Measurements from ENCODE around the gene CTBP1.

Gene CTBP1

DNA sequence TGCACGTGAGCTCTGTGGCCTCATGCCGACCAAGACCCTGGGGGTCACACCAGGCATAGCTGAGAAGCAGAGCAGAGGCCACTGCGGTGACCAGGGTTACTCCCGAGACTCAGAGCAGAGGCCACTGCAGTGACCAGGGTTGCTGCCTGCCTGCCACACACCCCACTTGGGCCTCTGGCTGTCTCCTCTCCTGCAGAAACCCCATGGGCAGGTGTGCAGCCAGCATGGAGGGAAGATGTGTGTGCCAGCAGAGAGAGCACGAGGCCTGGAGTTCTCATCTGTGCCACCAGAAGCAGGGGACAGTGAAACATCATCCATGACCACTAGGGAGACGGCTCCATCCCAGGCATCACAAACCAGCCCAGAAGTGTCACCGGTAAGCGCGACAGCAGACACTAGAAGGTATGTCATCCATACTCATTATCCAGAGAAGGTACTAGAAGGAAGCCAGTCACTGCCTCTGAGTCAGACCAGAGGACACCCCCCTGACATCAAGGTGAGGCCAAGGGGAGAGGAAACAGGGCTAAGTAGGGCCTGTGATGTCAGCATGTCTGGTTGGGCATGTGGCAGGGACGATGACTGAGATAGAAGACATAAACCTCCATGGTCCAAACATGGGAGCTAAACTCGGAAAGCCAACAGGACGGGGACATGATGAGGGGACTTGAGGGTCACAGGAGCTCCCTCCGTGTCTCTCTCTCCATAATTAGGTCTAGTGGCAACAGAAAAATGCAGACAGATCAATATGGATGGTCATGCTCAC lies 52.3 kb downstream of the CTBP1 start:
- Histone ChIP-seq H3K9me3 (ENCODE audit: control insufficient read depth, low read length) (no peaks in the 10 kb centered on the region), H3K27me3 (ENCODE audit: control insufficient read depth, insufficient read depth, low read length) (no peaks in the 10 kb centered on the region), H3K9ac (ENCODE audit: low read length) (no peak overlapping the region), H3K36me3 (ENCODE audit: control insufficient read depth, insufficient read depth, low read length) (no peaks in the 10 kb centered on the region), H3K4me3 (ENCODE audit: low read length) (no peak overlapping the region), H3K4me1 (ENCODE audit: control insufficient read depth, insufficient read depth, low read length) (peaks cover 26% of the 10 kb centered on the region)

DNA sequence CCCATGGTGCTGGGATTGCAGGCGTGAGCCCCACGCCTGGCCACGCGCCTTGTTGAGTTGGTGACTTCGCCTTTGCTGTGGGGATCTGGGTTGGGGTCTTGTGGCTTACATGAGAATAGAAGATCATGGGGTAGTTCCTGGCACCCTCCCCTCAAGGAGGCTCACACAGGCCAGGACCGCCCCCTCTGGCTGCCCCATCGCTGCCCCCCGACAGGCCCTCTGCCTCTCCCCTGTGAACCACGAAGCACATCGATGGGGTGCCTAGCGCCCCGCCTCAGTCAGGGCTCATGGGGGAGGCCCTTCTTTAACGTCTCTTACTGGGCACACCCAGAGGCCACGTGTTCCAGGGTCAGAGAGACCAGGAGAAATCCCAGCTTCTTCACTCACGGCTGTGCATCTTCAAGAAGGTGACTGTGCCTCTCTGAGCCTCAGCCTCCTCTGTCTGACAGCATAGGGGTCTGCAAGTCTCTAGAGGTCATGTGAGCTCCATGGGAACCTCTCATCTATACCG lies 53.0 kb downstream of the CTBP1 start:
- peaks cover 28% of the 10 kb centered on the region for H3K4me1 ChIP-seq (ENCODE audit: control insufficient read depth, insufficient read depth, low read length)
- H3K27me3 ChIP-seq (ENCODE audit: control insufficient read depth, insufficient read depth, low read length), result no peaks in the 10 kb centered on the region
- no peak overlapping the region for H3K4me3 ChIP-seq (ENCODE audit: low read length)
- no peak overlapping the region for H3K9ac ChIP-seq (ENCODE audit: low read length)
- no peaks in the 10 kb centered on the region for H3K36me3 ChIP-seq (ENCODE audit: control insufficient read depth, insufficient read depth, low read length)
- no peaks in the 10 kb centered on the region for H3K9me3 ChIP-seq (ENCODE audit: control insufficient read depth, low read length)

DNA sequence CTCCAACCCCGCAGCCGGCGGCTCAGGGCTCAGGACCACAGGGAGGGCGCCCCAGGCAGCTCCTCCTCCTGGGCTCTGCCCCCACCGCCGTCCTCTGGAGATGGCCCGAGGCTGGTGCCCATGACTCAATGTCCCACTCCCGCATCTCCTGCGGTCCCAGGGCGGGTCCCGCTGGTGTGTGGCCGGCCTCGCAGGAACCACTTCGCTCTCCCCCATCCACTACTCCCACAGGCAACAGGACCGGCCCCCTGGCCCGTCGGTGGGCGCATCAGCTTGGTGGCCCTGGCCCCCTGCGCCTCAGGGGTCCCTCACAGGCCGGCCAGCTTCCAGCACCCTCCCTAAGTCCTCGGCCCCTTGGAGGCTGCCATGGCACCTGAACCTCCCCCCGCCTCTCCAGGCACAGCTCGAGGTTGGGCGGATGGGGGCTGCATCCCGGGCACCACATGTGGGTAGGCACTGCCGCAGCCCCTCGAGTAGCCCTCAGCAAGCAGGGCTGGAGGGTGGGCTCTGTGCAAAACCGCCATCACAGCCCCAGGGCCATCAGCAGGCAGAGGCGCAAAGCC lies 53.7 kb downstream of the CTBP1 start:
- no peaks in the 10 kb centered on the region for H3K9me3 ChIP-seq (ENCODE audit: control insufficient read depth, low read length)
- H3K36me3 ChIP-seq (ENCODE audit: control insufficient read depth, insufficient read depth, low read length), result no peaks in the 10 kb centered on the region
- H3K4me1 ChIP-seq (ENCODE audit: control insufficient read depth, insufficient read depth, low read length), result peaks cover 22% of the 10 kb centered on the region
- no peaks in the 10 kb centered on the region for H3K27me3 ChIP-seq (ENCODE audit: control insufficient read depth, insufficient read depth, low read length)
- H3K9ac ChIP-seq (ENCODE audit: low read length), result no peak overlapping the region
- no peak overlapping the region for H3K4me3 ChIP-seq (ENCODE audit: low read length)

DNA sequence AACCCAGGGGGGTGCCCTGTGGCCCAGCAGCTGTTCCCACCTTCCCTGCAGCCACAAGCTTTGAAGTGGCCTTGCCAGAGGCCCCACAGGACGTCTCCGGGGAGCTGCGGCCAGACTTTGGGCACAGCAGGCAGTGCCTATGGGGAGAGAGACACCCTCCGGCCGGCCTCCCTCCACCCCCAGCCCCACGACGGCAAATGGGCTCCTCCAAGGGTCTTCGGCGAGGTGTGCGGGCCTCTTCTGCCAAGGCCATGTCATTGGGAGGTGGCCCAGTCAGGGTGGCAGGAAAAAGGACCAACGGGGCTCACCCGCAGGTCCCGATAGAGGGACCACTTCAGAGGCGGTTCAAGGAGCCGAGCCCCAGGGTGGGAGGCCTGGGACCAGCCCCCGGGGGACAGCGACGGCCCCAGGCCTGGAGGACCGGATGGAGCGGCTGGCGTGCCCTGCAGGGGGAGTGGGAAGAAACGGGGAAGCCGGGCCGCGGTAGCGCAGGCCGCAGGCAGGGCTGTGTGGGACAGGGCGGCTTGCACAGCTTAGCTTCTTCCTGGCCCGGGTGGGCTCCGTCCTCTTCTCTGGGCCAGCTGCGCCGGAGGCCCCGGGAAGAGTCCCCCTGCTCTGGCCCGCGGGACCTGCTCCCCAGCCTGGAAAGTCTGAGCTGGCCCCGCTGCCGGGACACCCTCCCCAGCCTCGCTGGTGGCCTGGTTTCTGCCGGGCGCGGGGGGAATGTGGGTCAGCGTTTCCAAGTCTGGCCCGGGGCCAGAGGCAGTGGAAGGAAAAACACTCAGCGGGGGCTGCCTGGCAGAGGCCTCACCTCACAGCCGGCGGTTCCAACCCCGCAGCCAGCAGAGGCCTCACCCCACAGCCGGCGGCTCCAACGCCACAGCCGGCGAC lies 54.7 kb downstream of the CTBP1 start:
- H3K27me3 ChIP-seq (ENCODE audit: control insufficient read depth, insufficient read depth, low read length), result no peaks in the 10 kb centered on the region
- no peaks in the 10 kb centered on the region for H3K36me3 ChIP-seq (ENCODE audit: control insufficient read depth, insufficient read depth, low read length)
- no peak overlapping the region for H3K4me3 ChIP-seq (ENCODE audit: low read length)

DNA sequence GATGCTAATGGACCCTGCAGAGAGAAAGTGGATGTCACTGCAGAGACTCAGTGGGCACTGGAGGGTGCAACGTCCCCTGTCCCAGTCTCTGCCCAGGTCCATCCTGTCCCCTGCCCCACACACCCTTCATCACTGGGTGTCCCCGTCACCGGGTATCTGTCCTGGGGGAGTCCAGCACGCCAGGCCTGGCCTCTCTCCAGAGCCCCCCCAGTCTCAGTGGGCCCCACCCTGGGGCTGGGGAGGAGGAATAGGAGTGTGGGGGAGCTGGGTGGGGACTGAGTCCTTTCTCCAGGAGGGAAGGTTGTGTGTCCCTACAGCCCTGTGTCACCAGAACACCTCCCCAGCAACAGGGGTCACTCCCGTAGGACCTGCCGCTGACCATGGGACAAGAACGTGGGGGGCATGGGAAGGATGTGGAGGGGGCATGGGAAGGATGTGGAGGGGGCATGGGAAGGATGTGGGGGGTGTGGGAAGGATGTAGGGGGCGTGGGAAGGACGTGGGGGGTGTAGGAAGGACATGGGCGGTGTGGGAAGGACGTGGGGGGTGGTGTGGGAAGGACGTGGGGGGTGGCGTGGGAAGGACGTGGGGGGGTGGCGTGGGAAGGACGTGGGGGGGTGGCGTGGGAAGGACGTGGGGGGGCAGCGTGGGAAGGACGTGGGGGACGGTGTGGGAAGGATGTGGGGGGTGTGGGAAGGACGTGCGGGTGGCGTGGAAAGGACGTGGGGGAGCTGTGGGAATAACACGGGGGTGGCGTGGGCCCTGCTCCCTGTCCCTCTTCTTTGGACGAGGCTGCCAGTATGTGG lies 55.5 kb downstream of the CTBP1 start:
- Histone ChIP-seq H3K9me3 (ENCODE audit: control insufficient read depth, low read length) (no peaks in the 10 kb centered on the region), H3K4me3 (ENCODE audit: low read length) (no peak overlapping the region), H3K36me3 (ENCODE audit: control insufficient read depth, insufficient read depth, low read length) (no peaks in the 10 kb centered on the region), H3K4me1 (ENCODE audit: control insufficient read depth, insufficient read depth, low read length) (peaks cover 22% of the 10 kb centered on the region), H3K27me3 (ENCODE audit: control insufficient read depth, insufficient read depth, low read length) (no peaks in the 10 kb centered on the region), H3K9ac (ENCODE audit: low read length) (peak overlapping the region; percentile 31)

More for the DNA sequence above, 54.7 kb downstream of the CTBP1 start:
- H3K4me1 ChIP-seq (ENCODE audit: control insufficient read depth, insufficient read depth, low read length), result peaks cover 22% of the 10 kb centered on the region
- H3K9ac ChIP-seq (ENCODE audit: low read length), result peak overlapping the region; percentile 31
- H3K9me3 ChIP-seq (ENCODE audit: control insufficient read depth, low read length), result no peaks in the 10 kb centered on the region

DNA sequence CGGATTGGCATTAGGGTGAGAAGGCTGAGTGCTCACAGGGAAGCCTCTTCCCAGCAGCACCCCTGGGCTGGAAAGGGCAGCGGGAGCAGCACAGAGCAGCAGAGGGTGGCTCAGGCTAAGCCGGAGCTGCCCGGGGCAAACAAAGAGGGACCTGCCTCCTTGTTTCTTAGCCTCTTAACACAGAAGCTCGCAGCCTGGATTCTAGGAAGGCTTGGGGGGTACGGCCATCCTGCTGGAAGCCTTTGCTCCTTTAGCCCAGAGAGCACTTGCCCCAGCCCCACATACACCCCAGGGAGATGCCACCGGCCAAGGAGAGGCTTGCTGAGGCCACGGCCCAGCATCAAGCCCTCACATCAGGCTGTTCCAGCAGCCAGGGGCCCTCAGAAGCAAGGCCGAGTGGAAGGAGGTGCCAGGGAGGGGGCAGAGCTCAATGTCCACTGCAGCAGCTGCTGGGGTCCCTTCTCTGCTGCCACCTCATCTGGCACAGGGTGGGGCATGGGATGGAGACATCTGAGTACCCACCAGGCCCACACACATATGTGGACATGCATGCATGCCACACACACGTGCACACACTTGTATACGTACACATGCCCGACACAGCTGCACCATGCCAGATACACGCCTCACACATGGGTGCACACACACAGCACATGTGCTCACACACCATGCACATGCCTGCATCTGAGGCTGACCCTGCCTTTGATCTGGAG lies 56.3 kb downstream of the CTBP1 start:
- Histone ChIP-seq H3K4me1 (ENCODE audit: control insufficient read depth, insufficient read depth, low read length) (peaks cover 22% of the 10 kb centered on the region), H3K27me3 (ENCODE audit: control insufficient read depth, insufficient read depth, low read length) (no peaks in the 10 kb centered on the region), H3K36me3 (ENCODE audit: control insufficient read depth, insufficient read depth, low read length) (no peaks in the 10 kb centered on the region), H3K9ac (ENCODE audit: low read length) (peak overlapping the region; percentile 59), H3K9me3 (ENCODE audit: control insufficient read depth, low read length) (no peaks in the 10 kb centered on the region), H3K4me3 (ENCODE audit: low read length) (no peak overlapping the region)

DNA sequence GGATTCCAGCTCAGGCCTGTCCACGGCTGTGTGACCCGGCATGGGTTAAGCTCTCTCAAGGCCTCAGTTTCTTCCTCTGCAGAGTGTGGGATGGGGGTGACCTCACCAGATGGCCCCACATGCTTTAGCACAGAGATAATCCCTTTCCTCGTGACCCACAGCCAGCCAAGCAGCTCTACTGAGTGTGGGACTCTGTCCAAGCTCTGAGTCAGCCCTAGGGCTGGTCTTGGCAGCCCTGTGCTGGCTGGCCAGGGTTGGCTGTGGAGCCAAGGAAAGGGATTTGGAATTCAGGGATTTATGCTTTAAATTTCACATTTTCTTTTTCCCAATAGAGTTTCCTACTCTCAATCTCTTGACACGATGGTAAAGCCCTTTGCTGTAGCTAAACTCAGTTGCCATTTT lies 56.8 kb downstream of the CTBP1 start:
- Histone ChIP-seq H3K9ac (ENCODE audit: low read length) (peak overlapping the region; percentile 59), H3K27me3 (ENCODE audit: control insufficient read depth, insufficient read depth, low read length) (no peaks in the 10 kb centered on the region), H3K9me3 (ENCODE audit: control insufficient read depth, low read length) (no peaks in the 10 kb centered on the region), H3K4me1 (ENCODE audit: control insufficient read depth, insufficient read depth, low read length) (peaks cover 22% of the 10 kb centered on the region), H3K36me3 (ENCODE audit: control insufficient read depth, insufficient read depth, low read length) (no peaks in the 10 kb centered on the region), H3K4me3 (ENCODE audit: low read length) (no peak overlapping the region)

DNA sequence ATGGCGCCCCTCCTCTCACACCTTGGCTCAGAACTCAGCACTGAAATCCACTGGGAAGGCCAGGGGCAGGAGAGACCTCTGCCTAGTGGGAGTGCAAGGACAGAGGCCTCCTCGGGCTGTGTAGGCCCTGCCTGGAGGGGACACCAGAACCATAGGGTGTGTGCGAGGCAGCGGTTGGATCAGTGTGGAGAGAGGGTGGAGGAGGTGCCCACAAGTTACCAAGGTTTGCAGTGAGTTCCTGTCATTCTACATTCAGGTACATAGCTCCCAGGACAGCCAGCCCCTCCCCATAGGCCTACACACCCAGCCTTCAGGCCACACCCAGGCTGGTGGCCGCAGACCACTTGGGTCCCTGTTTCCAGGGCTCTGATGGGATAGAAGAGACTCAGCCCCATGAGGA lies 57.3 kb downstream of the CTBP1 start:
- peak overlapping the region; percentile 59 for H3K9ac ChIP-seq (ENCODE audit: low read length)
- no peaks in the 10 kb centered on the region for H3K36me3 ChIP-seq (ENCODE audit: control insufficient read depth, insufficient read depth, low read length)
- no peak overlapping the region for H3K4me3 ChIP-seq (ENCODE audit: low read length)
- no peaks in the 10 kb centered on the region for H3K27me3 ChIP-seq (ENCODE audit: control insufficient read depth, insufficient read depth, low read length)
- no peaks in the 10 kb centered on the region for H3K9me3 ChIP-seq (ENCODE audit: control insufficient read depth, low read length)
- peaks cover 22% of the 10 kb centered on the region for H3K4me1 ChIP-seq (ENCODE audit: control insufficient read depth, insufficient read depth, low read length)

DNA sequence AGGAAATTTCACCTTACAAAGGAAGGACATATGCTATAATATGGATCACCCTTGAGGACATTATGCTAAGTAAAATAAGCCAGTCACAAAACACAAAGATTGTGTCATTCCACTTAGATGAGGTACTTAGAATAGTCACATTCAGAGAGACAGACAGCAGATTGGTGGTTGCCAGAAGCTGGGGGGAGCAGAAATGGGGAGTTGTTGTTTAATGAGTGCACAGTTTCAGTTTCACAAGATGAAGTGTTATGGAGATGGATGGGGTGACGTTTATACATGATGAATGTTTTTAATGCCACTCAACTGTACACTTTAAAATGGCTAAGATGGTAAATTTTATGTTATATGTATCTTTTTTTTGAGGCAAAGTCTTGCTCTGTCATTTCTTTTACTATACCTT lies 61.7 kb downstream of the CTBP1 start:
- Histone ChIP-seq H3K27me3 (ENCODE audit: control insufficient read depth, insufficient read depth, low read length) (no peaks in the 10 kb centered on the region), H3K4me3 (ENCODE audit: low read length) (no peak overlapping the region), H3K36me3 (ENCODE audit: control insufficient read depth, insufficient read depth, low read length) (no peaks in the 10 kb centered on the region), H3K9me3 (ENCODE audit: control insufficient read depth, low read length) (no peaks in the 10 kb centered on the region), H3K9ac (ENCODE audit: low read length) (no peak overlapping the region), H3K4me1 (ENCODE audit: control insufficient read depth, insufficient read depth, low read length) (peaks cover 10% of the 10 kb centered on the region)

DNA sequence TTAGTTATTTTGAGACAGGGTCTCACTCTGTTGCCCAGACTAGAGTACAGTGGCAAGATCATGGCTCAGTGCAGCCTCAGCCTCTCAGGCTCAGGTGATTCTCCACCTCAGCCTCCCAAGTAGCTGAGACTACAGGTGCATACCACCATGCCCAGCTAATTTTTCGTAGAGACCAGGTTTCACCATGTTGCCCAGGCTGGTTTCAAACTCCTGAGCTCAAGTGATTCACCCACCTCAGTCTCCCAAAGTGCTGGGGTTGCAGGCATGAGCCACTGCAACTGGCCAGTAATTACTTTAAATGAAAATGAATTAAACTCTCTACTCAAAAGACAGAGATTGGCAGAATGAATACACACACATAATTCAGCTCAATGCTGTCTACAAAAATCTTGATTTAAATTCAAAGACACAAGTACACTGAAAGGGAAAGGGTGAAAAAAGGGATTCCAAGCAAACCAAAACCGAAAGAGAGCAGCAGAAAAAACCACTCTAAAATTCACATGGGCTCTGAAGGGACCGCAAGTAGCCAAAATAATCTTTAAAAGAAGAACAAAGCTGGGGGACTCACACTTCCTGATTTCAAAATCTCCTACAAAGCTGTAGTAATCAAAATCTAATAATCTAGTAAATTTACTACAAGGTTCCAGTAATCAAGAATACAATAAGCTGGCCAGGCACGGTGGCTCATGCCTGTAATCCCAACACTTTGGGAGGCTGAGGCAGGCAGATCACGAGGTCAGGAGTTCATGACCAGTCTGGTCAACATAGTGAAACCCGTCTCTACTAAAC lies 64.8 kb downstream of the CTBP1 start:
- no peaks in the 10 kb centered on the region for H3K36me3 ChIP-seq (ENCODE audit: control insufficient read depth, insufficient read depth, low read length)
- no peaks in the 10 kb centered on the region for H3K27me3 ChIP-seq (ENCODE audit: control insufficient read depth, insufficient read depth, low read length)
- H3K4me1 ChIP-seq (ENCODE audit: control insufficient read depth, insufficient read depth, low read length), result peaks cover 2% of the 10 kb centered on the region
- no peak overlapping the region for H3K9ac ChIP-seq (ENCODE audit: low read length)
- H3K9me3 ChIP-seq (ENCODE audit: control insufficient read depth, low read length), result no peaks in the 10 kb centered on the region
- H3K4me3 ChIP-seq (ENCODE audit: low read length), result no peak overlapping the region

Data from mucosa of stomach (tissue), 1 donor.